NCI-H1694 treated with DMSO at 0.1 percent for 48 hours (cell line): ENCODE results near the gene ERO1A.

ENCODE experiments used
- DNase-seq: peaks from one replicate; lab custom pipeline; 2025; lab: John Stamatoyannopoulos, UW

ERO1A gene

DNA sequence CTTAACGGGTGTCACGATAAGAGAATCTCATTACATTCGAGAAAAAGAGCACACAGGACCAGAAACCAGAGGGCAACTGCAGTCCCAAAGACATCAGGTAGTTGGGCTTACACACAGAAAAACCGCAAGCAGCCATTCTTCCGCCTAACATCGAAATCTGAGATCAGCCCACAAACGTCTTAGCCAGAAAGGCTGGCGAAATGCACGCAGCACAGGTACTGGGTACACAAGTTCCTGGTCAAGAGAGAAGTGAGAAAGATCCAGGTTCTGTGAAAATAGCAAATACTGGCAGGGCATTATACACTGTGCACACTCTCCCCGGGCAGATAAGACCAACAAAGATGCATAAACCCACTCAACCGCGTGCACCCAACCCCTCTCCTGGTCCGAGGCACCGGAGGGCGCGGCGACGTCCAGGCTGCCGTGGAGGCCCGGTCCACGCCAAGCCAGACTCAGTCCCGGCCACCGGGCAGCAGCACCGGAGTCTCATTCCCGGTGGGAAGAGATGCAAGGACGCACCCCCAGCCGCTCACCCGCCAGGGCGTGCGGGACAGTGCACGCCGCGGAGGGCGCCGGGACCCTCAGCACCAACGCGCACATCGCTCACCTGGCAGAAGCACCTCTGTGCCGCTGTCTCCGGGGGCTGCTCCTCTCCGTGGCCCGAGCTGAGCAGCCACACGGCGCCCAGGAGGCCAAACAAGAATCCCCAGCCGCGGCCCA lies 437 bp downstream of the ERO1A start:
- DNase-seq: peak; percentile 9

DNA sequence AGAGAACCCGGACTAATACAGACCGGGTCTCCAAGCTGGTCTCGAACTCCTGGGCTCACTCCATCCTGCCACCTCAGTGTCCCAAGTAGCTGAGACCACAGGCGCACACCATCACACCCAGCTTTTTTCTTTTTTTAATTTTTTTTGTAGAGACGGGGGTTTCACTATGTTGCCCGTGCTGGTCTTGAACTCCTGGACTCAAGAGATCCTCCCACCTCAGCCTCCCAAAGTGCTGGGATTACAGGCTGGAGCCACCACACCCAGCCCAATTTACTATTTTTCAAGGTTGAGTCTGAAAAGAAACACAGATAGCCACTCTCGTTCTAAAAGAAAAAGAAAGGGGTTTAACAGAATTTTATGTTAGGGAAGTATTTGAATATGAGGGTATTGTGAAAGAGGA lies 1.8 kb downstream of the ERO1A start:
- DNase-seq: no peak

DNA sequence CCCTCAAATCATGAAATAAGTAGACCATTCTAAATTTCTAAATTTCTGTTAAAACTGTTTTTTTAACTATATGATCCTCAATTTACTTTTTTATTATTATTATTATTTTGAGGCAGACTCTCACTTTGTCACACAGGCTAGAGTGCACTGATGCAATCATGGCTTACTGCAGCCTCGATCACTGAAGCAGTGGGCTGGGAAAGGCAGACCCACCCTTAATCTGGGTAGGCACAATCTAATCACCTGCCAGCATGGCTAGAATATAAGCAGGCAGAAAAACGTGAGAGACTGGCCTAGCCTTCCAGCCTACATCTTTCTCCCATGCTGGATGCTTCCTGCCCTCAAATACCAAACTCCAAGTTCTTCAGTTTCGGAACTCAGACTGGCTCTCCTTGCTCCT lies 2.3 kb downstream of the ERO1A start:
- no peak for DNase-seq

DNA sequence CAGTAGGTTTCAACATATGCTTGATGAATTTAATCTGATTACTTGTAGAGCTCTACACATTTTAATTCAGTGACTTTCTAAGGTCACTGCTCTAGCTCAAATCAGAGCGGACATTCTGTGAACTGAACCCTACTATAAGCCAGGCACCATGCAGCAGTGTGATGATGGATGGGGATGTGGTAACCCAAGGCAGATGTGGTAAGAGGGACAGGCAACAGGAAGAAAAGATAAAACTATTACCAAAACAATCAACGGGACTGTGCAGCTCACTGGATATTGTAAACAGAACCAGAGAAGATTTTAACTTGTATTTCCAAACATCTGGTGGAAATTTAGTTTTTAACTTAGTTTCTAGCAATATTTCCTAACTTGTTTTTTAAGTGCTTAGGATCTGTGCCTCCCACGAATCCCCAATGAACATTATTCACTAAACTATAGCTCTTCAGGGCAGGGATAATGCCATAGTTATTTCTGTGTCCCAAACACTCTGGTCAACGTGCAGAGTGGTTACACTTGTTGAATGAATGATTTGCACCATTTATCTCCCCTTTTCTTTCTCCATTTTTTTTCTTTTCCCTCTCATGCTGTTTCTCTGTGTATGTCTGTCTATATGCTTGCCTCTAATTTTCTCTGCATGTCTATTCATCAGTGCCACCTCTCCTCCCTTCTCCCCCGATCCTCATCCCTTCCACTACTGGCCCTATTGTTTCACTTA lies 3.0 kb downstream of the ERO1A start:
- DNase-seq: no peak

DNA sequence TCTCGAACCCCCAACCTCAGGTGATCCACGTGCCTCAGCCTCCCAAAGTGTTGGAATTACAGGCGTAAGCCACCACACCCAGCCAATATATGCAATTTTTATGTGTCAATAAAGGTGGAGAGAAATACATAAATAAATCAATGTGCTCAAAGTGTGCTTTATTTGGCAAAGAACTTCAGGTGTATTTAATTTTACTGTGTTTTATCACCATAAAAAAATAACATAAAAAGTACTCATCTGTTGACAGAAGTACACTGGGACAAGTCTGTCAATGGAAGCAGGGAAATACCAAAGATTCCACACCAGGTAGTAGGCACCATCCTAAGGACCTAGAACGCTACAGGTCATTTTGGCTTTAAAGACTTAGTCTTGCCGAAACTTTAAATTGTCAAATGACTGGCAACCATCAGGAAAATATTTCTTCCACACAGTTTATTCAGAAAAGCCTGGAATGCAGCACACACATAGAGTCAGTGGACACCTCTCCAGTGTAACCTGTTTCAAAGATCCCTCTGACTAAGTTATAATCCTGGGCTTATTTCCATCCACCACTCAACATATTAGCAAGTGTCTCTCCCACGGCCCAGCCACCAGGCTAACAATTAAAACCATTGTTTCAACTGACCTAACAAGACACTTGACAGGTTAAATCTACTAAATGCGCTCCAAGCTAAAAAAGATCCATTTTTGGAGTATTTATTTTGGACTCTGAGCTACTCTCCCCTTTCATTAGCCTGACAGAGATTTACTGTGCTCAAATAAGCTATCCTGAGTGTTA lies 4.2 kb downstream of the ERO1A start:
- no peak for DNase-seq

DNA sequence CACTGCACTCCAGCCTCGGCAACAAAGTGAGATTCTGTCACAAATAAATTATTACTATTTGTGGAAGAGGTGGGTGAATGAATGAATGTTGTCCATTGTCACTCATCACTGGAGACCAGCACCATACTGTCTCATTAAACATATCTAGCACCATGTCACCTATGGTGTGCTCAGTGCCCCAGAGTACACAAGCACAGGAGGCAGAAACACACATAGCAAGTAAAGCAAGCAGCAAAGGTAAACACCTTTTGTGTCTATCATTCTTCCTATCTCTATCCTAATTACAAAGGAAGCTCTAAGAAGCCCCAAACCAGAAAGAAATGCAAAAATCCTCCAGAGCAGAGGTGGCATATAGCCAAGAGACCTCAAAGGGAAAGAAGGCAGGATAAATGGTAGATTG lies 9.2 kb downstream of the ERO1A start:
- DNase-seq: no peak

DNA sequence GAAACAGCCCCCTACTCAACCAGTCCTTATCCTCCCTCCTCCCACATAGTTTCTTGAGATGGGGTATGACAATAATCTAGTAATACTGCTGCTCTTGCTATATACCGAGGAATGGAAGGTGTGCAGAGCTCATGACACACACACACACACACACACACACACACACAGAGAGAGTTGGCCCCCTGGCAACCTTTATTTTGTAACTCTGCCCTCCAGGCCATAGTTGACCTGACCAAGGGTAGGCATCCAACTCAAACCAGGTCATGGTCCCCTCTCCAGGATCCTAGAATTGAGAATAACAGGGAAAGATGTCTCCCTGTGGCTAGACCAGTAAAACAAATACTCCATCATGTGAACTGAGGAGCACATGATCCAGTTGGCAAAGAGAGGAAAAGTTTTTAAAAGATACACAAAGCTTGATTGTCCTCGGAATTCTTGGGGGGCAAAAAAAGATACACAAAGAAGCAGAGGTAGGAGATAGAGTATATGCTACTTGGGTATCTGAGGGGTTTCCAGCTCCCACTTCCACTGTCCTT lies 11.3 kb downstream of the ERO1A start:
- no peak for DNase-seq

DNA sequence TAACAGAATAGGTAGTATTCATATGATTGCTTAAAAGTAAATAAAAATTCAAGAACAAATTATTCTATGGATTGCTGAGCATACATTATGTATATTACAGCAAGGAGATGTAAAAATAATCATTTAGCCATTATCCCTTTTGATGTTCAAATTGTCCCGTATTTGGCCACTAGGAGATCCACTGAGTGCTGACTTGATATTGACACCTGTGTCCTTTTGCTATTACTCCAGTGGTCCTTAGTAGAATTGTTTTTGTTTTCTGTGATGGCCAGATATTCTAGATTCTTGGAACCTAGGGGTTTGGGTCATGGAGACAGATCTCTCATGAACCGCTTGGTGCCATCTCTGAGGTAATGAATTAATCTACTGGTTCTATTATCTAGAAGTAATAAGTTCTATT lies 16.8 kb downstream of the ERO1A start:
- DNase-seq: no peak

DNA sequence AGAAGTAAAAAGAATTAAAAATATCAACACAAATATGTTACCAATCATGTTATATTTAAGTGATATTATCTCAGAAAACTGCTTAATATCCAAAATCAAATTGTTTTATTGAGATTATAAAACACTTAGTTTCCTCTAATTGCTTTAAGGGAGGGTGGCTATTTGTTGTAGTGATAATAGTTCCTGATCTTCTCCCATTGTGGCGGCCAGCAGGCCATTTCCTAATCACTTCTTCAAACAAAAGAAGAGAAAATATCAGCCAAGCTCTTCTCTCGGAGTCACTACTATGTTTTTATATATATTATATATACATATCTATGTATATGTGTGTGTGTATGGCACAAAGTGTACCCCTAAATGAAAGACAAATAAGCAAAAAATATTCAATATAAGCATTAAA lies 31.5 kb downstream of the ERO1A start:
- no peak for DNase-seq

DNA sequence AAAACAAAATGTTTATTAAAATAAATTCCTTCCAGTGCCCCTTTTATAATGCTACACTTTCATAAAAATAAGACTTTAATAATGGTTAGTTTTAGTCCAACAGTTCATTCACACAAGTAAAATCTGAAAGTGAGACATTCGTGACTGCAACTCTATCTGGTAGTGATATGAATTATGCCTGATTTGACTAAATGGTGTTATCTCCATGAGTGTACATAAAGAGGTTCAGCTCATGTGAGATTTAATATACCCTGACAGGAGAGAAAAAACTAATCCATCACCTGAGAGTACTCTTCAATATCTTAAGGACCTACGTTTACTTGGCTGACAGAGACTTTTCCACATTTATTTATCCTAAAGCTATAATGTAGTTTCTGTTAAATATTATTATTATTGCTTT lies 34.0 kb downstream of the ERO1A start:
- DNase-seq: no peak

DNA sequence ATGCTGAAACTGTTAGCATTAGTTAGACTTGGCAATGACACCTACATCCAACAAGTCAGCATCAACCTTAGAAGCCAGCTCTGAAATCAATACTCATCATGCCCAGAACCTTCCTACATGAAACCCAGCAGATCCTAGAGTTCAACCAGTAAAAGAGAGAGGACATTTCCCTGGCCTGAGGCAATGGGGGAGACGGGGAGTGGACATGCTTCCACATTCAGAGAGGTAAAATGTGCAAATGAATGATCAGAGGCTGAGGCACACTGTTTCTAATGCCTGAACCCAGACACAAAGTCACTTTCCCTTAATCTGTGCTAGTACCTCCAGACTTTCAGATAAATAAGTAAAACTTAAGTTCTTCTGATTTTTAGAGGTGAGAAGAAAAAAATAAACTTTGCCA lies 34.5 kb downstream of the ERO1A start:
- no peak for DNase-seq

DNA sequence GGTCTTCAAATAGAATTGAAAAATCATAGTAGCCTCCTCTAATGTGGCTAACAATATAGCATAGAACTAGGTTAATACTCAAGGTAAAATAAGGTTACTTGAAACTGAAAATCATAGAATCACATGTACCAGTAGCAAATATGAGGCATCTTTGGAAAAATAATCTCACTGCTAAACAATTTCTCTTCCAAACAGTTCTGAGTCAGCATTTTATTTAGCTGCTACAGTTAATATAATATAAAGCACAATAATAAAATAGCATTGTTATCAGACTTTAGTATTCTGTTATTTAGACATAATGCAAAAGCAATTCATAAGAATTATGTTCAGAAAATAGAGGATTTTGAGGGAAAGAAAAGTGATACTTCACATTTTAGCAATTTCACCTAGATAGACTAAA lies 35.0 kb downstream of the ERO1A start:
- no peak for DNase-seq

DNA sequence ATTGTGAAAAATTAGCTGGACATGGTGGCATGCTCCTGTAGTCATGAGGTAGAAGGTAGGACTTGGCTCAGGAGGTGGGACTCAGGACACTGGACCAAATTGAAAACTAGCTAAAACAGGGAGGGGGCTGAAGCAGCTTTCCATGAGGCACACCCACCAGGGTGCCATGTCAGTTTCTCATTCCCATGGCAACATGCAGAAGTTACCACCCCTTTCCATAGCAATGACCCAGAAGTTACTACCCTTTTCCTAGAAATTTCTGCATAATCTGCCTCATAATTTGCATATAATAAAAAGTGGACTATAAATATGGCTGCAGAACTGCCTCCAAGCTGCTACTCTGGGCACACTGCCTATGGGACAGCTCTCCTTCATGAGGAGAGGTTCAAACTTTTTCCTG lies 38.5 kb downstream of the ERO1A start:
- DNase-seq: no peak

DNA sequence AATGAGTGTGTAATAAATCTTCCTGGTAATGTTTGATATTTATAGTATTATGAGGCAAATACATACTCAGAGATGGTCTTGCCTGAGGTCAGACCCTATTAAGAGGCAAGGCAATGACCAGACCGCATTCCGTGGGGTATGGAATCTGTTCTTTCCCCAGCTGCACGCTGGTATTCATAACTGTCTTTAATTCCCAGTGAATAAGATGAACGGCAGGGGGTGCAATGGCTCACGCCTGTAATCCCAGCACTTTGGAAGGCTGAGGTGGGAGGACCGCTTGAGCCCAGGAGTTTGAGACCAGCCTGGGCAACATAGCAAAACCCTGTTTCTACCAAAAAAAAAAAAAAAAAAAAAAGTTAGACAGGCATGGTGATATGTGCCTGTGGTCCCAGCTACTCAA lies 44.6 kb downstream of the ERO1A start:
- no peak for DNase-seq

DNA sequence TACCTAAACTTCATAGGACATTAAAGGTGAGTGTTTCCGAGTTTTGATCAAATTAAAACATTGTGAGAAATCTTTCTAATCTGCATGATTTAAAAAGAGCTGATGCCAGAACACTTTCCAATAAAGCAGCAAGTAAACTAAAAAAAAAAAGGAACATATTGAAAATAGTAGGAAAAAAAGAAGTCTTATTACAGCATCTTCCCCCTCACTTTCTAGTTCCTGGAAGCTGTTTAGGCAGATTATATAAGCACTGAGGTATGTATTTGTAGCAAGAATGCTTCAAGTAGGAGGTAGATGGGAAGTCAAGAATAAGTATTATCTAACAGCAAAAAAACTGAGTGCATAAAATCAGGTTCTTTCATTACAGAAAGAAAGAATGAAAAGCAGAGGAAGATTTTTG lies 45.8 kb downstream of the ERO1A start:
- DNase-seq: no peak

DNA sequence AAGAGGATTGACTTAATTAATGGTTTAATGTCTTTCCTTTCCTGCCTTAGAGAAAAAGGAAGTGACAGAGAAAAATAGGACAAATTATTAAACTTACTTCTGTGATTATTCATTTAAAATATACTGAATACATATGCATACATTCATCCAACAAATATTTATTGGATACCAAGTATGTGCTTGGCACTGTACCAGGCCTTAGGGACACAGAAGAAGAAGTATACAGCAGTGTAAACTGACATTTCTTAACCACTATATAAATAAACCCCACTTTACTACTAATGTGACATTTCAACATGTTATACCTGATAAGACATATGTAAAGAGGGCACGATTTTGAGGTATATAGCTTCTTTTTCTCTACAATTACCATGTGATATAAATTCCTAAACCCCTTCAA lies 53.6 kb downstream of the ERO1A start:
- no peak for DNase-seq

DNA sequence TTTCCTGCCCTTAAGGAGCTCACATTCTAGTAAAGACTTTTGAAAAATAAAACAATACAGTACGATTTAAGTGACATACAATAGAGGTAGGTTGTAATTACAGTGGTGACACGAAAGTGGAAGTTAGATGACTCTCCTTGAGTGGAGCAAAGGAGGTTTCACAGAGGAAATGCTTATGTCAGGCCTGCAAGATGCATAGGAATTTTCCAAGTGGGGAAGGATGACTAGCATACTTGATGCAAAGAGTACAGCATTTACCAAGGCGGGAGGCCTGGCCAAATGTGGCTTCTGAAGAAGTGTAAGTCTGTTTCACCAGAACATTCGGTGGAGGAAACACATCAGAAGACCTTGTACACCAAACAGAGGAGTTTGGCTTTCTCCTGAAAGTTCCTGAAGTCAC lies 55.2 kb downstream of the ERO1A start:
- DNase-seq: no peak

DNA sequence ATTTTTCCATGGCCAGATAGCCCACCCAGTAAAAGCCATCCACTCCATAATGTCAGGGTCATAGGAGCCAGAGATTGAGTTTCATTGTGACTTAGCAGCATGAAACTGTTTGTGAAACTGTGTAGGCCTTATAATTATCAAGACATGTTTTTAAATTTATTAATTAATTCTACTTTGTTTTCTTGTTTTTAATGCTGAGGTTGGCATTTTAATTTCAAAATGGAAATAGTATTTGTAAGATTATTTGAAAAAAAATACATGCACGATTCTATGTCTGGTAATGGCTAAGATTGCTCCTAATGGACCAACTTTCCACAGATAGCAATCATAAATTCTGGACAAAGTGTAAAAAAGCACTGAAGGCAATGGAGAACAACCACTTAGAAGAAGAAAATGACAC lies 75.7 kb downstream of the ERO1A start:
- DNase-seq: no peak

DNA sequence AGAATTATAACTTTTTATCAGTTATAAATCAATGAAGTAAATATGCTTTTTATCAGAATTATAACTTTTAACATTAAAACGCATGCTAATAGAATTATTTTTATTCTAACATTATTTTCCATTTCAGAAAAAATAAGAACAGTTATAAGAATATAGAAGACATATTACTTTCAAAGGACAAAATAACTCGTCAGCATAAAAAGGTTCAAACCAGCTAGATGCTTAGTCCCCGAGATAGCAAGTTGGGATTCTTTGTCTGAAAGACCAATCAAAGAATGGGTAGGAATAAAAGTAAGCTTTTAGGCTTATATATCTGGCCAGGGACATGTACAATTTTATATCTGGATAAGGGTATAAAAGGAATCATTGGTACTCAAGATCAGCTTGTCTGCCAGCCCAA lies 76.8 kb downstream of the ERO1A start:
- DNase-seq: no peak

DNA sequence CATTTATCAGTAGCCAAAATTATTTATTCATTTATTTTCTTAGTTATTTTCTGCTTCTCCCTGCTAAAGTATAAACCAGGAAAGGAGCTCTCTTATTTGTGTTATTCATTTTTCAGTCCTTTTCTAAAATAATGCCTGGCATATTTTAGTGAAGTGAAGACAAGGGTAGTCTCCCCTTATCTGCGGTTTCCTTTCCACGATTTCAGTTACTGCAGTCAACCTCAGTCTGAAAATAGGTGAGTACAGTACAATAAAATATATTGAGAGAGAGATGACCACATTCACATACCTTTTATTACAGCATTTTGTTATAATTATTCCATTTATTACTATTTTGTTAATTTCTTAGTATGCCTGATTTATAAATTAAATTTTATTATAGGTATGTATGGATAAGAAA lies 85.2 kb downstream of the ERO1A start:
- no peak for DNase-seq

DNA sequence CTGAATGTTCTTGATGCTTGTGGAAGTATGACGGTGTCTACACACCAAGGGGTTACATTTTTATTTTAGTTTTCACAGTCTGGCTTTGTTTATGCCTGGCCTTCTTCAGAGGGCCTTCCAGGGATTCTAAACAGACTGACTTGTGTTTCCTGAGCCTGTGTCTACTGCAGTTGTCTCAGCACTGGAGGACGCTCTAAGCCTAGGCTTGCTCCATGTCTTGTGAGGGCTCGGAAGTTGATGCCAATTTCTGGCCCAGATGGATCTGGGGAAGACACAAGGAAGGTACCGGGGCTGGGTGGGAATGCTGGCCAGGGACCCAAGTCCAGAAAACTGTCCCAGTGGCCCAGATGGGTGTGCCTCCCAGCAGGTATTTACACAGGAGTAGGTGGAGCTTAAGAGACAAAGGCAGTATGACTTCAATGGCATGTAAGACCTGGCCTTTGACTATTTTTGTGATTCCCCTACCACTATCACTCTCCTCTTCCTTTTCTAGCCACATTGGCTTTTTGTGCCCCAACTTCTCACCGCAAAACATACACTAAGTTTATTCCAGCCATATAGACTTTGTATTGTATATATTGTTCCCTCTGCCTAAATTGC lies 85.8 kb downstream of the ERO1A start:
- DNase-seq: no peak

DNA sequence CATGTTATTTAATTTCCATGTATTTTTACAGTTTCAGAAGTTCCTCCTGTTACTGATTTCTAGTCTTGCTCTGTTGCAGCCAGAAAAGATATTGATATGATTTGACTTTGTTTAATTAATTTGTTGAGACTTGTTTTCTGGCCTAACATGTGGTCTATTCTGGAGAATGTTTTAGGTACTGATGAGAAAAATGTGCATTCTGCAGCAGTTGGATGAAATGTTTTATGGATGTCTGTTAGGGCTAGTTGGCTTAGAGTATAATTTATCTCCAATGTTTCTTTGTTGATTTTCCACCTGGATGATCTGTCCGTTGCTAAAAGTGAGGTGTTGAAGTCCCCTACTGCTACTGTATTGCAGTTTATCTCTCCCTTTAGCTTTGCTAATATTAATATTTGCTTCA lies 88.3 kb downstream of the ERO1A start:
- DNase-seq: peak; percentile 67

DNA sequence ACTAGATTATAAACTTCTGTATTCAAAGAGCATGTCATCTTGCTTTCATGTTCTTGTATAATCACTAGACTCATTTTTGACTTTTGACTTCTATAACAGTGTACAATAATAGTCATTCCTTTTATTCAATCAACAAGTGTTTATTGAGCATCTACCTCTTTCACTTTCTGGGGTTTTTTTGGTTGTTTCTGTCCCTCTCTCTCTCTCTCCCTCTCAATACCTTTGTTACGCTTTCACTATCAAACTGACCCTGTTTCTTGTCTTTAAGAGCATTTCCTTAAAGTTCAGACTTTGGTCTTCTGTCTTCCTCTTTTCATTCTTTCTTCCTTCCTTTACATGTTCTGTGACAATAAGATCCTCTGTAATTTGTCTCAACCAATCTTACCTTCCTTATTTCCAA lies 93.2 kb downstream of the ERO1A start:
- DNase-seq: no peak
